Suppressor macrophage treated with lipopolysaccharide for 1 hour (primary cell): Measurements from ENCODE around the gene KLC4.
"Not testable (repeated sequence)": the region's sequence is repeated elsewhere in the genome, so short reads cannot be mapped to it uniquely, and the experiment has no call there.

Experiments used
- DNase-seq, 3 donors: peaks; one replicate each; pipeline ENCODE4 v3.0.0-alpha.2; 2020 to 2022

The KLC4 gene

DNA sequence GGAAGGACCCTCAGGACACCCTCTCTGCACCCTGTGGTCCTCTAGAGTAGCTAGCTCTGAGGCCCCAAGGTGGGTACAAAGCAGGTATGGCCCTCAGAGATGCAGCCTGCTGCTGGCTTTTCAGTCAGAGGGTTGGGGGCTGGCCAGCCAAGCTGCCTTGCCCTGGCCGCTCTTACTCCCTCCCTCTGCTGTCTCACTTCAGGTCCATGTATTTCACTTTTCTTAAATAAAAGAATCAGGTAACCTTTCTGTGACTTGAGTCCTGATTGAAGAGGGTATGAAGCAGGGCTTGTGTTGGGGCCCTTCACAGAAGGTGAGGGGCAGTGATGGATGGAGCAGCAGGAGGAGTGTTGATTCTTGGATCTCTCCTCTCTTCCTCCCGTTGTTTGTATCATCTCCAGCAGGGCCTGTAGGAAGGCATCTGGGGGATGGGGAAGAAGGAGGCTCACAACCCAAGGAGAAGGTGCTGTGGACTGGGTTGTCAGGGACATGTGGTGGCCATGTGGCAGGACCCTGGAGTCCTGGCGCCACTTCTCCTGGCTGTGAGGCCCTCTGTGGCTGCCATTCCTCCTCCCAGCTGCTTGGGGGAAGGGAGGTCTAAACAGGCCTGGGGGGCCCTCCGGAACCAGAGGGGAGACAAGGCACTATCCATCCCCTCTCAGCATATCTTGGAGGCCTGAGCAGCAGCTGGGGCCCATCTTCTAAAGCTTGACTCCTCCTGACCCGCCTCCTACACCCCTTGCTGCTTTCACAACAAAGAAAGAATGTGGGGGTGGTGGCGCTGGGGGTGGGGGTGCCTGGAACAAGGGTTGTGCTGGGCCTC lies 15.6 kb downstream of the KLC4 start:
- peak in 1 of 3 donors; percentile 10 for DNase-seq

DNA sequence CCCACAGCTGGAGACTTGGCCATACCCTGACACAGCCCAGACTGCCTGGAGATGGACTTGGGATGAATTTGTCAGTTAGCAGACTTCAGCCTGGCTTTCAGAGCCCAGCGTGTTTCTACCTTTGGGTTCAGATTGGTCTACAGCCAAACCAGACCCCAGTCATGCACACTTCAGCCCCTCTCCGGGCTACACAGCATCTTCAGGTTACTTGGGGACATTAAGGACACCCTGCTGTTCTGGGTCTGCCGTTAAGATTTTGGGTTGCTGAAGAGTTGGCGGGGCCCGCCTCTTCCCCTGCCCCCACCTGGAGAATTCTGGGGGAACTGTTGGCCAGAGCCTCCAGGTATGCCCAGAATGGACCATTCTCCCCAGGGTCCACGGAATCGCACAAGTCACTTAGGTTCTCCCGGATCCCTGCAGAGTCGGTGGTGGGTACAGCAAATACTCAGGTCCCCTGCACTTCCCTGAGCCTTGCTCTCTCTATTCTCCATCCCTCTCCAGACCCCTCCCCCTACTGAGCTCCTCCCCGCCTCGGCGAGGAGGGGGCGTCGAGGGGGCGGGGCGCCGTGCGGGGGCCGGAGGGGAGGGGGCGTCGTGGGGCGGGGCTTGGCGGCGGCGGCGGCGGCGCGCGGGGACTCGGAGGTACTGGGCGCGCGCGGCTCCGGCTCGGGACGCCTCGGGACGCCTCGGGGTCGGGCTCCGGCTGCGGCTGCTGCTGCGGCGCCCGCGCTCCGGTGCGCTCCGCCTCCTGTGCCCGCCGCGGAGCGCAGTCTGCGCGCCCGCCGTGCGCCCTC lies 16.4 kb downstream of the KLC4 start, which contains the start of gene PTK7:
Gene PTK7, plus strand, starts transcription at position 645 of the 794 bp plus-strand sequence. CDS start 175 bp downstream, outside the sequence.
- peak in 2 of 3 donors; percentile 39 to 64 for DNase-seq

DNA sequence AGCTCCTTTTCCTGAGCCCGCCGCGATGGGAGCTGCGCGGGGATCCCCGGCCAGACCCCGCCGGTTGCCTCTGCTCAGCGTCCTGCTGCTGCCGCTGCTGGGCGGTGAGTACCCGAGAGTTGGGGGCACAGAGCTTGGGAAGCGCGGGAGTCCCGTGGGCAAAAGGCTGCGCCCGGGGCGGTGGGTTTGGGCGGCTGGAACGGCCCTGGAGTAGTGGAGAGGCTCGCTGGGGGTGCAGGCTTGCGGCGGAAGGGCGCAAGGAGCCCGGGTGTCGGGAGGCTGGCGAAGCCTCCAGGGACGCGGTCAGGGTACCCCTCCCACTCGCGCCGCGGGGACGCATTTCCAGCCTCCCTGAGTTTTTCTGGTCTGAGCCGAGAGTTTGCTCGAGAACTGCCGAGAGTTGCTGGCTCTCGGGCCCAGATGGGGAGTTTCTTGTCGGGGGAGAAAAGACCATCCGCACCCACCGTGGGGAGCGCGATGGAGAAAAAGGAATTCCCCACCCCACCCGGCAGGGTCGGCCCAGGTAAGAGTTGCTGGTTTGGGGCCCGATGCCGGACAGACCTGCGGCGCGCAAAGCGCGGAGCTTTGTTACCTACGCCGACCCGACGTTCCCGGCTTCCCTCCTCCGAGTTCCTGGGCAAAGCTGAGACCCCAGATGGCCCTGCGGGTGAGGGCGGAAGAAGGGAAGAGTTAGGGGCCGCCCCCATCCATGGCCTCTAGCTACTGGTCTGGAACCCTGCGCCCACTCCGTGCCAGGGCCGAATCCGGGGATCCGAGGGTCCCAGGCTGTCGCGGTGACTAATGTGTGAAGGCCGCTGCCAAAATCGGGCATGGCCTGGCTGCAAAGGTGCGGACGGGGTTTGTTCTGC lies 17.3 kb downstream of the KLC4 start:
- peak in 1 of 3 donors; percentile 5 for DNase-seq

DNA sequence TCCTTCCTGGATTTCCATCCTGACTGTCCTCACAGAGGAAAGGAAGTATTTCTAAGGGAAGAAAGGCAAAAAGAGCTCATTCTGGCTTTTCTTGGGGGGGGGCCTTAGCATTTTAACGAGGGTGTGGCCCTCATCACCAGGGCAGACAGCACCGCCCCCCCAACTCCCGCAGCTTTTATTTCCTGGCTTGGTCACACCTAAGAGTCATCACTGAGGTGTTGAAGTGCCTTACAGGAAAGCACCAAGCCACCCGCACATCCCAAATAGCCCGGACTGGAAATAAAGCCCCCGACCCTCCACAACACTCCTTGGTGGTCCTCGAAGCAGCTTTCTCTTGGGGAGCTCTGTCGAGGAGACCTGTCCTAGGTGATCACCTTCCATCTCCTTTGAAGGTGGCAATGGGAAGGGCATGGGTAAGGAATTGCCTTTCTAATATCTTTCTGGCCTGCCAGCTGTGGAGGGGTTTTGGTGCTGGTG lies 17.9 kb downstream of the KLC4 start:
- DNase-seq = no peak

DNA sequence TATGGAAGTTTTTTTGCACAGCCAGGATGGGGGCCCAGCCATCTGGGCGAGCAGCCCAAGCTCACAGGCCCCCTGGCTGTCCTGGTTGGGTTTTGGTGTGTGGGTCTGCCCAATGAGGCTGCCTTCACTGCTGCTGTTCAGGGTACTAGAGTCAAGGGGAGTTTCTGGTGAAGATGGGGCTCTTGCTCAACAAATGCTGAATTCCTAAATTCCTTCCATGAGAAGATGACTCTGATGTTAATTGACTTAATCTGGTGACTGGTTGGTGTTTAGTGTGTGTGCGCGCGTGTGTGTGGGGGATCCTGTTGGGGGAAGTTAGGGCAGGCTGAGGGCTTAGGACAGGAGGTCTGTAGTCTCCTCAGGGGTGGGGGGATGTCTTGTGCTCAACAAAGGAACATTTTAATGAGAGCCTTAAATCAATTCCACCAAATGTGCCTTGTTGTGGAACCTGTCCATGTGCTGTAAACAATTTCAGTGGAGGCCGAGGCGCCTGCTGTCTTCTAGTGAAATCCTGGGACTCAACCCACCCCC lies 18.6 kb downstream of the KLC4 start:
- no peak for DNase-seq

DNA sequence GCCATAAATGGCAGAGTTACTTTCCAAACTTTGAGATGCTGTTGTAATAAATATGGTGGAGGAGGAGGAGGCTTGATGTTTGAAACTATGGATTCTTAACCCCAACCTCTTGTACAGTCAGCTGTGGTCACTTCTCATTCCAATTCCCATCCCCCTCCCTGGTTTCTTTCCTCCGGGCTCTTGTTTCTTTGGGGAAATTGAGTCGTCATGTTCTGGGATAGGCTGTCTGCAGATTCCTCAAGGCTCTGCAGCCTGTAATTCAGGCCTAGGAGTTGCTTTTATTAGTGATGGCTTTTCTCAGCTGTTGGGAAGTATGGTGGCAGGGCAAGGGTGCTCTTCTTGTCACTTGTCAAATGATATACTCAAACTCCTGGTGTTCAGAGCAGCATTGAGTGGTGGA lies 19.3 kb downstream of the KLC4 start:
- DNase-seq = no peak

DNA sequence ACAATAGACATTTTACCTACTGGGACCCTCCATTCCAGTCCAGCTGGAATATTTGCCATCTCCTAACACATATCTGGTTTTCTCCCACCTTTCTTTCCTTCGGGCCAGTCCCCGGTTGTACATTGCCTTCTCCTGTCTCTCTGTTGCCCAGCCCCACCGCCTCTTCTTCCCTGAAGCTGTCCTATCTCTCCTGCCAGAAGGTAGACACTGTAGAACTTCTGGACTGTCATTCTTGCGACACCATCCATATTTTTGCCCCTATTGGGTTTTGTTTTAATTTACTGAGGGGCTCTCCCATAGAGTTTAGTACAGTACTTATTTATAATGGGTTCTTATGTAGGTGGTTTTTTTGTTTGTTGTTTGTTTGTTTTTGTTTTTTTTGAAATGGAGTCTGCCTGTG lies 21.6 kb downstream of the KLC4 start:
- DNase-seq = no peak

DNA sequence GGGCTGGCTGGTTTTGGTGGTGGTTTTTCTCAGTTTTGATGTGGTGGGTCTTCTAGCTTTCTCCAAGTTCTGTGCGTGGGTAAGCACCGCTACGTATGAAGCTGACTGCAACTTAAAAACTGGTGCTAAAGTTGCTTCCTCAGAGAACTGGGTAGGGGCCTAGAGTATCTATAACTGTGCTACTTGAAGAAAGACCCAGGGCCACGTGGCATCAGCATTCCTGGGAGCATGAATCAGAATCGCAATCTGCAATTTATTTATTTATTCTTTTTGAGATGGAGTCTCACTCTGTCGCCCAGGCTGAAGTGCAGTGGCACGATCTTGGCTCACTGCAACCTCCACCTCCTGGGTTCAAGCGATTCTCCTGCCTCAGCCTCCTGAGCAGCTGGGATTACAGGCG lies 22.5 kb downstream of the KLC4 start:
- DNase-seq = not testable (repeated sequence)

DNA sequence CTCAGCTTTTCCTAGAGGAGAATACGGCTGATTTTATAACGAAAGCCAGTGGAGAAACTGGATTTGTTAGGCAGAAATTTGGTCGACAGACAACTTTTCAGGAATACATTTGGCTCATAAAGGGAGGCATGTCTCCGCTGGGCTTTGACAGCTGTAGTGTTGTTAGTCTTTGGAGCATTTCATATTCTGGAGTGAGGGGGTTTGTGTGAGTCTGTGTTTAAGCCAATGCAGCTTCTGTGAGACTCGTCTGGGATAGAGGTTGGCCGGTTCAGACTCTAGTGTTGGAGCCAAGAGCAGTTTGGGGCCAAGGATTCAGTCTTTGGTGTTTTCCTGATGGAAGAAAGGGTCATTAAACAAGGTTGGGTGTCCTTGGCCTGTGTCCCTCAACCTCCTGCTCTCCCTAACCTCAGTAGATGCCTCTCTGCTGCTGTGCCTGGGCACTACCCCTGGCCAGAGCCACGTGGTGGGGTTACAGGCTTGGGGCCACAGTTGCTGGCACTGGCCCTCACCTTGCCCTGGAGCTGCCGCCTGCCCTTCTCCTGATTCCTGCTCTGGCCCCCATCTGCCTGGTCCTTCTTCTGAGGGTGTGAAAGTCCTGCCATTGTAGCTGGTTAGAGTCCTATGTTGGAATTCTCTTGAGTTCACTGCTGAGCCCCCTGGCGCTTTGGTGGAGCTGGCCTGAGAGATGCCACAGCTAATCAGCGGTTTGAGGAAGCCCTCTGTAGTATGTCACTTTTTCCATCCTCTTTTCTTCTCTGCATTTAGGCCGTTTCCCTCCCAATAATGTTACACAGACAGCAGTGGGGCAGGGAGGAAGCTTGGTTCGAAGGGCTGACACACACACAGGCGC lies 23.6 kb downstream of the KLC4 start:
- DNase-seq = no peak

DNA sequence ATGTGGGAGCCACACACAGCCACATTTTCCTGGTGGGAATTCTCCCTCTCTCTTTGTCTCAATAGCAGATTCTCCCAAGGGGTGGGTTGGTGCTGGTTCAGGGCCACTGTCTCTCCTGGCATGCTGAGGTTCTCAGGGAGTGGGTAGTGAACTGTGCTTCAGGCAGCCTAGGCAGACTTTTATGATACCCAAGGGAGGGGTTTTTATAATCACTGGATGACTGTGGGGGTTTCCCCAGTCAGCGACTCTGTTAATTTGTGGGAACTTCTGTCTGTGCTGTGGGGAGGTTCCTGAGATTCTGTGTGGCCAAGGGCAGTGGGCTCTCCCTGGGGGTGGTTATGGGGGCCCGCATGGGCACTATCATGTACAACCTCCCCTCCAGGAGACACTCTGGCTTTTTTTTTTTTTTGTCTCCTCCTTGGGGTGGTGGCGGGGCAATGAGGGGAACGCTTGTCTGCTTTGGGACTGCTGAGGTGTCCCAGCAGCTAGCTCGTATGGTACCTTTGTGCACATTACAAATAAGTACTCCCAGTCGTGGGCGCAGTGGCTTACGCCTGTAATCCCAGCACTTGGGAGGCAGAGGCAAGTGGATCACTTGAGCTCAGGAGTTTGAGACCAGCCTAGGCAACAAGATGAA lies 26.7 kb downstream of the KLC4 start:
- DNase-seq = peak; percentile 13 to 38 (median 27)

DNA sequence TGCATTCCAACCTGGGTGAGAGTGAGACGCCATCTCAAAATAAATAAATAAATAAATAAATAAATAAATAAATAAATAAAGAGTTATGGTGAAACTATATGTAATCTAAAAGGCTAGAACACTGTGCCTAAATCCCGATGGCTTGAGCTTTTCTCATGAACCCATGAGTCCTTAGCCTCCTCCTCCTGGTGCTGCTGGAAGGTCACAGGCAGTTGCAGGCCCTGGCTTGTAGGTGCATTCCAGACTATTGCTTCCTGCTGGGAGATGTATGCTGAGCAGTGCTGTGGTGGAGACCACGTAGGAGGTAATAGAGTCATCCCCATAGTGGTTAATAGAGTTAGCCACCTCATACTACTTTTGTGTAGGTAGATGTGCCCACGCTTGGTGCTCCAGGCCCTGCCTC lies 29.2 kb downstream of the KLC4 start:
- peak; percentile 18 to 27 (median 23) for DNase-seq

DNA sequence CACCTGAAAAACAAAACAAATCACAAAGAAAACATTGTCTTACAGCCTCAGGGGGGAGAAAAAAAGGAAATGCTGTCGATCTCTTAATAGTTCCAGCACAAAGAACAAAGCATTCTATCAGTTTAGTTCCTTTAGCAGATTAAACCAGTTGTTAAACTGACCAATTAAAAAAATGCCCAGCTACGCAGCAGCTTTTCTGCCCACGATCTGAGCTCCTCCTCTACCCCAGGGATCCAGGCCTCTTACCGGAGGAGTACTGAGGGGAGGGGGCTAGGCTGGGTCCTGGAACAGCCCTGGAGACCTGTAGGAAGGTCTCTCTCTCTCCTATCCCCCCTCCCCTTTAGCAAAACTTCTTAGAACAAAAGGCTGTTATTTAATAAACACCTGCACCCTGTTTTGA lies 30.0 kb downstream of the KLC4 start:
- DNase-seq = no peak

DNA sequence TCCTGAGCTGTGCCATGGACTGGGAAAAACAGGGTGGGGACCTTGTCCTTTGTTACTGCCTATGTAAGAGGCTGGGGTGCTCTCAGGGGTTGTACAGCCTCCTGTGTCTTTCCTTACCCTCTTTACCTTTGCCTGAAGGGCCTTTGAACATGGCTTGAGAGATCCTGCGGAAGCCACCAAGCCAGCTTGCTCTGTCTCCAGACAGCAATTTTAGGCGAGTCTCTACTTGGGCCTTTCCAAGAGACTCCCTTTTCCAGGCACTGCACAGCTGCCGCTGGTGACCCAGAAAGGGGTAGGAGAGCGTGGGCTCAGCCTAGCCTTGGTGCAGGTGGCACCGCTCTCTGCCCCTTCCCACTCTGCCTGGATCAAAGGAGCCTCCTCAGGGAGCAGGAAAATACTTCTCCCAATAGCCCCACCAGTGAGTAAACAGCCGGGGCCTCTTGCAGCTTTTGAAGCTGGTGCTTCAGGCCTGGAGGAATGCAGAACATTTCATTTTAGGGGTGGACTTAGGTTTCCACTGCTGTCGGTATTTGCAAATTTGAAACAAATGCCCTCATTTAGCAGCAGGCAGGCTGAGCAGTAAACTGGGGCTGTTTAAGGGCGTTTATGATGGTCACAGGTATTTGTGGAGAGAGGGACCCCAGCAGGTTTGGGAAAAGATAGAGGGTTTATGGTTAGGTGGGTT lies 30.6 kb downstream of the KLC4 start:
- no peak for DNase-seq

DNA sequence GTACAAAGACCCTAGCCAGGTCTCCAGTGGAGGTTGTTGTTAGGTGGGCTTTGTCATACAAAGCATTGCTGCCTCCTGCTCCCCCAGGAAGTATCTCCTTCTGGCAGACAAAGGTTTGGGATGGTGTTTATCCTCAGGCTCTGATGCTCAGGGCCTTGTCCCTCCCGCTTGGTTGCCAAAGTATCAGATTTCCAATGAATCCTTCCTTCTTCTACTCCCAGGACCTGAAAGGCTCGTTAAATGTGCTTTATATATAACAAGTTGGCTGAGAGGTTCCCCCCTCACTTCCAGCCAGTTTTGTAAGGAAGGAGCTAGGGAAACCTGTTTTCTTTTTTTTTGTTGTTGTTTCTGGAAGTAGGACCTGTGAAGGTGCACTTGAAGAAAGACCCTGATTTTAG lies 31.1 kb downstream of the KLC4 start:
- no peak for DNase-seq

DNA sequence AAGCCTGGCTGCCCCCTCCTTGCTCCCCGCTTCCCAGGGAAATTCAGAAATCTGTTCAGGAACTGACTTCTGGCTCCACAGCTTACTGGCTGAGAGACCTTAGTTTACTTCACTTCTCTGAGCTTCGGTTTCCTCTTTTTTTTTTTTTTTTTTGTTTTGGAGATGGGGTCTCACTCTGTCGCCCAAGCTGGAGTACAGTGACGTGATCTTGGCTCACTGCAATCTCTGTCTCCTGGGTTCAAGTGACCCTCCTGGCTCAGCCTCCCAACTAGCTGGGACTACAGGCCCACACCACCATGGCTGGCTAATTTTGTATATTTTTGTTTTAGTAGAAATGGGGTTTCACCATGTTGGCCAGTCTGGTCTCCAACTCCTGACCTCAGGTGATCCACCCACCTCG lies 31.6 kb downstream of the KLC4 start:
- DNase-seq = no peak

DNA sequence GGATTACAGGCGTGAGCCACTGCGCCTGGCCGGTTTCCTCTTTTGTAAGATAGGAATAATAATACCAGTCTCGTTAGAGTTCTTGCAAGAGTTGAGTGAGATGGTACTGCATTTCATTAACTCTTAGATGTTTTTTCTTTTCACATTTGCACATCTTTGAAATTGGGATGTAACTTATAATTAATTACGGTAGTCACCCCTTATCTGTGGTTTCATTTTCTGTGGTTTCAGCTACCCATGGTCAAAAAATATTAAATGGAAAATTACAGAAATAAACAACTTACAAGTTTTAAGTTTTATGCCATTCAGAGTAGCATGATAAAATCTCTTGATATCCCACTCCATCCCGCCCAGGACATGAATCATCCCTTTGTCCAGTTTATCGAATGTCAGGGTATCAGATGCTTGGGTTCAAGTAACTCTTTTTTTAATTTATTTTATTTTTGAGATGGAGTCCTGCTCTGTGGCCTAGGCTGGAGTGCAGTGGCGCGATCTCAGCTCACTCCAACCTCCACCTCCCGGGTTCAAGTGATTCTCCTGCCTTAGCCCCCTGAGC lies 32.1 kb downstream of the KLC4 start:
- DNase-seq = no peak

DNA sequence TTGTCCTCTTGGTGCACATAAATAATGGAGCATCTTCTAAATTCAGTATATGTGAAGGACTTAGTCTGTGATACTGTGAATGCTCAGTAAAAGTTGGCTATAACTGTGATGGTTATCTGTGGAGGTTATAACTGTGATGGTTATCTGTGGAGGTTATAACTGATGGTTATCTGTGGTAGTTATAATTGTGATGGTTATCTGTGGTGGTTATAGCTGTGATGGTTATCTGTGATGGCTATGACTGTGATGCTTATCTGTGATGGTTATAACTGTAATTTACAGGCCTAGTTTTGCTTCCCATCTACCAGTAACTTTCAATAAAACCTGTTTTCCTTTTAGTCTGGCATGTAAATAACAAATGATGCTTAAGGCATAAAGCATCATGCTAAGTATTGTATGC lies 33.2 kb downstream of the KLC4 start:
- no peak for DNase-seq

DNA sequence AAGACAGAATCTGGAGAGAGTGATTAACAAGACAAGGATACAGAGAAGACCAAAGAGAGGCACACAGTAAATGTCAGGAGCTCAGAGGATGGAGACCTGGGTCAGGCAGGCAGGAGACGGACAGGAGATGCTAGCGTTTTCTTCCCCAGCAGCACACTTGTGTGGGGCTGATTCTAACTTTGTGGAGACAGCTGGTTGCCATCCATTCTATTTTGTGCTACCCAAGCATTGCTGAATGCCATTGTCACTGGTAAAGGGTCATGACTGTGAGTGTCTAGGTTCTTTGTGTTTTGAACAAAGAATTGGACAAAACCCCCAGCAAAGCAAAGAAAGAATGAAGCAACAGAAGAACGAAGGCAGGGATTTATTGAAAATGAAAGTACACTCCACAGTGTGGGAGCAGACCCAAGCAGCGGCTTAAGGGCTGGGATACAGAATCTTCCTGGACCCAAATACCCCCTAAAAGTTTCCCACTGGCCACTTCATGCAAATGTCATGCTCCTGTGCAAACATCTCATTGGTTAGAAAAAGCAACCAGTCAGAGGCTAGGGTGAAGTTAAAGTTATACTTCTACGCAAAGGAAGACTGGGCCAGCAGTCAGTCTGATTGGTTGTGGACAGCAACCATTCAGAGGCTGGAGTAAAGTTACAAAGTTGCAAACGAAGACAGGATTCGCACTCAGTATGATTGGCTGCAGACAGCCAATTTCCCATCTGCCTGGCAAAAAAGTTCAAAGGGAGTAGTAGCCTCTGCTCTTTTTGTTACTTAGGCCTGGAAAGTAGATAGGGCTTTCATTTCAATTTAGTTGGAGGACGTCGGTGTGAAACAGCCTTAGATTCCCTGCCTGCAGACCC lies 34.2 kb downstream of the KLC4 start:
- DNase-seq = peak; percentile 42 to 61 (median 44)

DNA sequence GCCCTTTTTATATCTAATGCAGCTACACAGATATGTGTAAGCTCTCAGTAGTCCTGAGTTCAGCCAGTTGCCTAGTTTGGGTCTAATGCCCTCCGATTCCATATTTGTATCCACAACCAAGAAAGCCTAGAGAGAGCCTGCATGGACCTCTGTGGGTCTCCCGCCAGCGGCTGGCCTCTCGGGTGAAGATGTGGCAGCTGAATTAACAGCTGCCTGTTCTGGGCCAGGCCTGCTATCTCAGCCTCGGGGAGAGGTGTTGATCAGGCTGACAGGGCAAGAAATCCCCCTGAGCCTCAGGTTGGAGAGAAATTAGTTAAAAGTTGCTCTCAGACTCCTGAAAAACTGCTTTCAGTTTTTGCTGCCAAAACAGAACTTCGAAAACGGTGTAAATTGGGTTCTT lies 36.5 kb downstream of the KLC4 start:
- no peak for DNase-seq
